ENCODE measurements around the gene GJB5.
"Not testable (repeated sequence)": the region's sequence is repeated elsewhere in the genome, so short reads cannot be mapped to it uniquely, and the experiment has no call there.

GJB5 gene

GRCh38 chr1:34713443-34713842 lies 41.4 kb upstream of the GJB5 start:
- no peak overlapping the region for H3K27ac ChIP-seq
- no peak for TF ChIP-seq CTCF (IDR thresholded peaks at IDR 0.05)
- no peak for DNase-seq (ENCODE audit: low spot score)
- H3K4me3 ChIP-seq, result no peak overlapping the region

GRCh38 chr1:34714386-34714785 lies 40.5 kb upstream of the GJB5 start:
- H3K27ac ChIP-seq, result no peak overlapping the region
- no peak for TF ChIP-seq CTCF (IDR thresholded peaks at IDR 0.05)
- no peak overlapping the region for H3K4me3 ChIP-seq
- no peak for DNase-seq (ENCODE audit: low spot score)

- Histone ChIP-seq H3K4me3 (no peak overlapping the region), H3K27ac (no peak overlapping the region)
- no peak for TF ChIP-seq CTCF (IDR thresholded peaks at IDR 0.05)
- no peak for DNase-seq (ENCODE audit: low spot score)
Measured at GRCh38 chr1:34715139-34715538, 39.7 kb upstream of the GJB5 start.

- no peak for TF ChIP-seq CTCF (IDR thresholded peaks at IDR 0.05)
- DNase-seq (ENCODE audit: low spot score), result no peak
- no peak overlapping the region for H3K27ac ChIP-seq
- no peak overlapping the region for H3K4me3 ChIP-seq
Measured at GRCh38 chr1:34721241-34721640, 33.6 kb upstream of the GJB5 start.

GRCh38 chr1:34721646-34722355 lies 33.0 kb upstream of the GJB5 start:
- DNase-seq (ENCODE audit: low spot score), result no peak
- no peak overlapping the region for H3K4me3 ChIP-seq
- no peak overlapping the region for H3K27ac ChIP-seq
- TF ChIP-seq CTCF (IDR thresholded peaks at IDR 0.05), result no peak

- TF ChIP-seq CTCF (IDR thresholded peaks at IDR 0.05), result no peak
- no peak overlapping the region for H3K27ac ChIP-seq
- no peak for DNase-seq (ENCODE audit: low spot score)
Measured at GRCh38 chr1:34726861-34727260, 28.0 kb upstream of the GJB5 start.

GRCh38 chr1:34730485-34730884 lies 24.4 kb upstream of the GJB5 start:
- Histone ChIP-seq H3K27ac (no peak overlapping the region), H3K4me3 (no peak overlapping the region)
- no peak for TF ChIP-seq CTCF (IDR thresholded peaks at IDR 0.05)
- DNase-seq (ENCODE audit: low spot score), result no peak

More at GRCh38 chr1:34726861-34727260, 28.0 kb upstream of the GJB5 start:
- H3K4me3 ChIP-seq, result no peak overlapping the region

- not testable (repeated sequence) for H3K27ac ChIP-seq; H3K4me3 ChIP-seq; DNase-seq (ENCODE audit: low spot score)
Measured at GRCh38 chr1:34732831-34733230, 22.0 kb upstream of the GJB5 start.

Data from coronary artery (tissue), 2 donors.